Stimulated activated CD4-positive, alpha-beta T cell treated with anti-CD3 and anti-CD28 coated beads, Interleukin-1b, Interleukin-23, amount 100 ng/mL, for 1 hour (primary cell): Measurements from ENCODE around the gene EIF2B5.
"Not testable (repeated sequence)": the region's sequence is repeated elsewhere in the genome, so short reads cannot be mapped to it uniquely, and the experiment has no call there.

ENCODE experiments used
- DNase-seq, 2 donors: peaks; one replicate each; pipeline ENCODE4 v3.0.0-alpha.2; 2020; ENCODE audit warnings: low read depth in 2 of 2

The EIF2B5 gene

DNA sequence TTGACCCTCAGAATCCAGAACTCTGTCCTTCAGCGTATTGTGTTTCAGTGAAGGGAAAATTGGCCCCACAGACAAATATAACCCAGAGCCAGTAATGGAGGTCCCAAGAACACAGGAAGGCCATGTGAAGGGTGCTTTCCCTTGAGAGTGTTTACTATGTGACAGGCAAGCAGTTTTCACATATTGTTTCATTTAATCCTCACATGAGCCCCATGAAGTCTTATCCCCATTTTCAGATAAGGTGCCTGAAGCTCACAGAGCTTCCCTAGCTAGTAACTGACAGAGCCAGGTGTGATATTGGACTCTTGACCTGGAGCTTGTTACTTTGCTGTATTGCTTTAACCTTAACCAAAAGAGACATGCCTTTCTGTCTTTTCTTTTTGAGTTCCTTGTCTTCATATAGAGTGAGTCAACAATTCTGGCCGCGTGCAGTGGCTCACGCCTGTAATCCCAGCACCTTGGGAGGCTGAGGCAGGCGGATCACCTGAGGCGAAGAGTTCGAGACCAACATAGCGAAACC is 10.7 kb downstream of the EIF2B5 start:
- DNase-seq: no peak

DNA sequence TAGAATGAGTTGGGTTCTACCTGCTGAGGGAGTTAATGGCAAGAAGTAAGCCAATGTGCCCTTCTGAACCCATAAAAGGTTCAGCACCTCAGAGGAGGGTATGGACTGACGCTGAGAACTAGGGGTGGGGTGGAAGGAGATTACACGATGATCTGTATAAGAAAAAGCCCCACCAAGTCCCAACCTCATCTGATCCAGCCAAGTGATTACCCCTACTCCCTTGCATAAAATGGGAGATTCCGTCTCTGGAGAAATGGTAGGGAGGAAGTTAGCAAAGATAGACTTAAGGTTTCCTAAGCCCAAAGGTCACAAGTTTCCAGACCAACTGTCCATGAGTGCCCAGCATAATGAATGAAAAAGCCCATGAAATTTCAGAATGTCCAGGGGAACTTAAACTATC is 12.9 kb downstream of the EIF2B5 start:
- no peak for DNase-seq

DNA sequence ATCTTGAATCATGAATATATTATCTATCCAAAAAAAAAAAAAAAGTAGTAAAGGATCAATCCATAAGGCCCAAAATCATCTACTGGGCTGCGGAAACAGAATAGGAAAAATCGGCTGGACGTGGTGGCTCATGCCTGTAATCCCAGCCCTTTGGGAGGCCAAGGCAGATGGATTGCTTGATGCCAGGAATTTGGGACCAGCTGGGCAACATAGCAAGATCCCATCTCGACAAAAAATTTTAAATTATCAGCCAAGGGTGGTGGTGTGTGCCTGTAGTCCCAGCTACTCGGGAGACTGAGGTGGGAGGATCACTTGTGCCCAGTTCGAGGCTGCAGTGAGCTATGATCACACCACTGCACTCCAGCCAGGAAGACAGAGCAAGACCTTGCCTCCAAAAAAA is 14.0 kb downstream of the EIF2B5 start:
- no peak for DNase-seq

DNA sequence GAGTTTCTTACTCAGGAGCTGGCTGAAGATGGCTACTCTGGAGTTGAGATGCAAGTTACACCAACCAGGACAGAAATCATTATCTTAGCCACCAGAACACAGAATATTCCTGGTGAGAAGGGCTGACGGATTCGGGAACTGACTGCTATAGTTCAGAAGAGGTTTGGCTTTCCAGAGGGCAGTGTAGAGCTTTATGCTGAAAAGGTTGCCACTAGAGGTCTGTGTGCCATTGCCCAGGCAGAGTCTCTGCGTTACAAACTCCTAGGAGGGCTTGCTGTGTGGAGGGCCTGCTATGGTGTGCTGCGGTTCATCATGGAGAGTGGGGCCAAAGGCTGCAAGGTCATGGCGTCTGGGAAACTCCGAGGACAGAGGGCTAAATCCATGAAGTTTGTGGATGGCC is 14.6 kb downstream of the EIF2B5 start:
- DNase-seq: not testable (repeated sequence)

DNA sequence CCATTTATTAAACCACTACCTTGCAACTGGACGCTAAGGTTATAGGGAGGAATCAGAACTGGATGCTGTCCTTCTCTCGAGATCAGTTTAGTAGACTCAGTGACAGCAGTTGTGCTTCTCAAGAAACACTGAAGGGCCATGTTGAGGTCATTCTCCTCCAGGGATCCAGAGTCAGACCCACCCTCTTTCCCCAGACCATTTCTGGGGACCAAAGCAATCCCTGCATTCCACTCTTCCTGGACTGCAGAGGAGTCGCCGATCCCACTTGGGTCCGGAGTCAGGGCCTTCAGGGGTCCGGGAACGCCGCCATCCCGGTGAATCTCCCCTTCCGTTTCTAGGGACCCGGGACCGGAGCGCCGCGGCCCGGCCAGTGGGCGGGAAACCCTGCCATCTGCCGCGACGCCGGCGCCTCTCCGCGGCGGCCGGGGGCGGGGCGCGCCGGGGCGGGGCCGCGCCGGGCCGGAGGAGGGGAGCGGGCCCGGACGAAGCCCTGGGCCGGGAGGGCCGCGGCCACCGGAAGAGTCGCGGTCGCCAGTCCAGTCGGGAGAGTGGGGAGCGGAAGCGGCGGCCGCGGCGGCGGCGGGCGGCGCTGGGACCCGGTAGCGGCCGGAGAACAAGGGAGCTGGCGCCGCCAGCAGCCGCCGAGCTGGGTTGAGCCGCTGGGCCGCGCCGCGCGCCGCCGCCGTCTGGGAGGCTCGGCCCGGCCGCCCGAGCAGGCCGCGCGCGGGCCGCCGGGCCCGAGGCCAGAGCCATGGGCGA is 19.9 kb downstream of the EIF2B5 start, which contains the start of gene DVL3:
Gene DVL3, plus strand, starts transcription at position 493 of the 759 bp plus-strand sequence. Its CDS starts 259 bp downstream, at position 752.
- DNase-seq: no peak

DNA sequence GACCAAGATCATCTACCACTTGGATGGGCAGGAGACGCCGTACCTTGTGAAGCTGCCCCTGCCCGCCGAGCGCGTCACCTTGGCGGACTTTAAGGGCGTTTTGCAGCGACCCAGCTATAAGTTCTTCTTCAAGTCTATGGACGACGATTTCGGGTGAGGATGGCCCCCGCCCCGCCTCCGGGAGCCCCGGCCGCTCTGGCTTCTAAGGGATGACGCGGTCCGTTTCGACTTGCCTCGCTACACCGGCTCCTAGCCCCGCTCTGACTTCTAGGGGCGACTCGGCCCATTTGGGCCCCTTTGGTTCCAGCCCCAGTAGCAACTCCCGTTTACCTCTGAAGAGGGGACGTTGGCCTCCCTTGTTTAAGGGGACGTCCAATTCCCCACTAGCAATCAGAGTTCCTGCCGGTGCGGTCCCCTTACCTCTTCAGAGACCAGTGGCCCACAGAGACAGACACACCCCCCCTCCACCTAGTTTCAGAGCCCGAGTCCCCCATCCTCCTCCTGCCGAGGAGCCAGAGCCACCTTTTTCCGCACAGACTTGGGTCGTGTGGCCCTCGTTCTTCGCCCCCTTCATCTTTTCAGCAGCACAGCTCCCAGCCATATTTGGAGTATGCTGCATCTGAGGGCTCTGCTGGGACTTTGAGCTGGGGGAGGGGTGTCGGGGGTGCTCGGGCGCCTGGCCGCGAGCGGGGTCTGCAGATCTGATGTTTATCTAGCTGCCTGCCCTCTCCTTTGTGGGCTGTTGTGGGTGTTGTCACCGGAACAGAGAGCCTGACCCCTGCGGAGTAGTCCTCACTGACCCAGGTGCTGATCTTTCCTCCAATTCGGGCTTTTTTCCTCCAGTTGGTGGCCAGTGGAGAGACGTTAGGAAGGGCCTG is 20.7 kb downstream of the EIF2B5 start:
- DNase-seq: no peak

DNA sequence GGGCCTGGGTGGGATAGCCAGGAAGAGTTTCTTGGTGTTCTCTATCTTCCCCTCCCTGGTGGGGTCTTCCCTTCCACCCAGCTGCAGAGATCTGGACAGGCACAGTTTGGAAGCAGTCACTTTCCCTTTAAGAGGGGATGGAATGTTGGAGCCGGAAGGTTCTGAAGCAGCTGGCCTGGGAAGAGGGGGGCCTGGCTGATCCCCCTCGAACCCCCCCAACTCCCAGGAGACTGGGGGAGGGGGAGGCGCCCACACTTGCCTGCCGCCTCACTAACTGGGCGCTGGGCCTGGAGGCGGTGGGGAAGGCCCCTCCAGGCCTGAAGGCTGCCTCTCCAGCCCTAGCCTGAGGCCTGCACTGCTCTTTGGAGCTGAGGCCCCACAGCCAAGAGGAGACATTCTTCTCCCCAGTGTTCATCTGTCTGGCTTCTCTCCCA is 21.4 kb downstream of the EIF2B5 start:
- no peak for DNase-seq

DNA sequence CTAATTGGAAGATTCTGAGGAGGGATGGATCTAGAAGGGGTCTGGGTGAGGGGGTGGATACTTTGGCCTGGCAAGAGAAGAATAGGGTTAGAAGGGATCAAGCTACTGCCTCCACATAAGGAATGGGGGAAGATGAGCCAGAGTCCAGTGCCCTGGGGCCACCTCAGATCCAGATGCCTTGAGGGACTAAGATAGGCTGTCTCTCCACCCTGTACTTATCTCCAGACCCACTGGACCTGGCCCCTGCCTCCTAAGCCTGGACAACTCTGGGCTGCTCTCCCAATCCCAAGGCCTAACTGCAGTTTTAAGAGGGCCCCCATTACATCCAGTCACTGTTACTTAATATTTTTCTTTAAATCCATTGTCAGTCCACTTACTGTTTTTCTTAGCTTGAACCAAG is 22.0 kb downstream of the EIF2B5 start:
- no peak for DNase-seq

DNA sequence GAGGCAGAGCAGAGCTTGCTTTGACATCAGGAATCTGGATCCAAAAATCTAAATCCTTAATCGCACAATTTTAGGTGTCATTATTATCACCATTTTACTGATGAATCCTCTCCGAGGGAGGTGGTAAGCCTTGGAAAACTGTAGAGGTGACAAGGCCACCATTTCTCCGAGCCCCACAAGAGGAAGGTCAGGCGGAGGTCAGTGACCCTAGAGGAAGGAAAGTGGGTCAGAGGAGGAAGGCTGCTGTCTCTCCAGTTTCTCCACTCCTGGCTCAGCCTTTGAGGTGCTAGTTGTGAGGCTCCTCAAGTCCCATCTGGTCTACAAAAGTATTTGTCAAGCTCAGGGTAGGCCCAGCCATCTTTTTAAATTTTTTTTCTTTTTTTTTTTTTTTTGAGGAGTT is 23.2 kb downstream of the EIF2B5 start:
- no peak for DNase-seq

DNA sequence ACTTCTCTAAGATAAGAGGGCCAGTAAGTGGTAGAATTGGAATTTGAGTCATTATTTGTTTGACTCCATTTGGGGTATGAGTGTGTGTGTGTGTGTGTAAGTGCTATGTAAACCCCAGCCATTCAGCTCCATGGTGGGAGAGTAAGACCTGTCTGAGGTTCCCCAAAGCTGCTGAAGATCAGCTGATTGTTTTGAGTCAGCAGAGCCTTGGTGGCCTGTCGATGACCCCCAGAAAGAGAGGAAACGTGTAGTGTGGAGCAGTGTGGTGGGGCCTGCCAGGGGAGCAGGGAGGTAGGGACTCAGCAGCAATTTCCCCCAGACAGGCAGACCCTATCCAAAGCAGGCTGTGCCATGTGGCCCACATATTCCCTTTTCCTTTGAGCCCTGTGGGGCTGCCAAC is 25.3 kb downstream of the EIF2B5 start:
- DNase-seq: no peak

DNA sequence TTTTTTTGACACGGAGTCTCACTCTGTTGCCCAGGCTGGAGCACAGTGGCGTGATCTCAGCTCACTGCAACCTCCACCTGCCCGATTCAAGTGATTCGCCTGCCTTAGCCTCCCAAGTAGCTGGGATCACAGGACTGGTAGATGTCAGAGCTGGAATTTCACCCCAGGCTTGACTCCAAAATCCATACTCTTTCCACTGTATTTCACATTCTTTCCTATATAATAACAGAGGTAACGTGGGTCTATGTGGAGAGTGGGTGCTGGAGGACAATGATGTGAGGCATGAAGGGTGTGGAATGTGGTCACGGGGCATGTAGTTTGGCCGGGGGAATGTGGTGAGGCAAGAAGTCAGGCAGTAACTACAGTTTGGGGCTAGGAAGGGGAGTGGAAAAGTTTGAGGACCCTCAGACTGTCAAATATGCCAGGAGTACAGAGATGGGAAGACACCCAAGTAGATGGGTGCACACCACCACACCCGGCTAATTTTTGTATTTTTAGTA is 27.5 kb downstream of the EIF2B5 start:
- not testable (repeated sequence) for DNase-seq

DNA sequence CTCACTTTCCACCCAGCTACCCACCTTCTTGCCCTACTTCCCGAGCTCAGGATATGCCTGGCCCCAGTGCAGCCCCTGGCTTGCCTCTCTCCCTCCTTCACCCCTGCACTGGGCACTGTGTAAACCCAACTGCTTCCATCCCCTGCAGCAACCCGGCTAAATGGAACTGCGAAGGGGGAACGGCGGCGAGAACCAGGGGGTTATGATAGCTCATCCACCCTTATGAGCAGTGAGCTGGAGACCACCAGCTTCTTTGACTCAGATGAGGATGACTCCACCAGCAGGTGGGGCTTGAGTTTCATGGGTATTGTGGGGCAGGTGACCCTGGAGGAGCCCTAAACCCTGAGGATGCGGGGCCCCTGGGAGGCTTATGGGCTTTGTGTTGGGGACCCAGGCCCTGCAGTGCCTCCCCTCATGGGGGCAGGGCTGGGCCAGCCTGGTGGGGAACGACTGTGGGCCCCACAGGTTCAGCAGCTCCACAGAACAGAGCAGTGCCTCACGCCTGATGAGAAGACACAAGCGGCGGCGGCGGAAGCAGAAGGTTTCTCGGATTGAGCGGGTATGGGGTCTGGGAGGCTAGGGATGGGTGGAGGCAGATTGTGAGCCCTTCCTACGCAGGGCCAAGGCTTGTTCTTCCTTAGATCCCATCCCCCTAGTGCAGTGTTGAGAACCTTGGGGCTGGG is 29.6 kb downstream of the EIF2B5 start:
- no peak for DNase-seq

DNA sequence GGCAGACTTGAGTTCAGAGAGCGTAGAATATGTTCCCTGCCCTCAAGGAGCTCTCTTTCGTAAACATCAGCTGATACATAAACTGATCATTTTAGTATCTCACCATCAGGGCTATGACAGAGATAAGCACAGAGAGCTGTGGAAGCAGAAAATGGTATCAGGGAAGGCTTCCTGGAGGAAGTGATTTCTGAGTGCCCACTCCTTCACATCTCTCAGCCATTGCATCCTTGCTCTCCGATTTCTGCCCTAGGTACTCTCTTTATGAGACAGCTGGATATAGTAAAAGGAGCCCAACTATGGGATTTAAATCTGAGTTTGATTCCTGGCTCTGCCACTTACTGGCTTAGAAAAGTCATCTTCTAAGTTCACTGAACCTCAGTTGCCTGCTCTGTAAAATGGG is 30.4 kb downstream of the EIF2B5 start:
- DNase-seq: no peak

DNA sequence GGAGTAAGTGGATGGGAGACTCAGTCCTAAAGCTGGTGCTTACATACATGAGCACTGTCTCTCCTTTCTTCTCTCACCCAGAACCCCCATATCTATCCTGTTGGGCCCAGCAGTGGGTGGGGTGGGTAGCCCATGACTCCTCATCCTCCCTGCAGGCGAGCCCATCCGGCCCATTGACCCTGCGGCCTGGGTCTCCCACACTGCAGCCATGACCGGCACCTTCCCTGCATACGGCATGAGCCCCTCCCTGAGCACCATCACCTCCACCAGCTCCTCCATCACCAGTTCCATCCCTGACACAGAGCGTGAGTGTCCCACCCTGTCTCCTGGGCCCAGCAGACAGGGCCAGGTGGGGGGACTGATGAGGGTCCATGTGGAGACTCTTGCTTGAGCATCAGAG is 31.5 kb downstream of the EIF2B5 start:
- DNase-seq: no peak

DNA sequence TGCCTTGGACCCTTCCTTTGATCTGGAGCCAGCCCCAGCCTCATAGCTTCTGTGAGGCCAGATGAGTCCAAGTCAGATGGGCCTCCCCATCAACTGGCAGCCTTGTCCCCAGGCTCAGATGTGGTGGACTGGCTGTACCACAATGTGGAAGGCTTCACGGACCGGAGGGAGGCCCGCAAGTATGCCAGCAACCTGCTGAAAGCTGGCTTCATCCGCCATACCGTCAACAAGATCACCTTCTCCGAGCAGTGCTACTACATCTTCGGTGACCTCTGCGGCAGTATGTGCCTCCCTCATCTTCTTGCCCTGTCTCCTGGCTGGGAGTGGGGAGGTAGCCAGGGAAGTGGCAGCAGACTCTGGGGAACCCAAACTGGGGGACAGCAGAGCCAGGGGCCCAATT is 32.6 kb downstream of the EIF2B5 start:
- no peak for DNase-seq

DNA sequence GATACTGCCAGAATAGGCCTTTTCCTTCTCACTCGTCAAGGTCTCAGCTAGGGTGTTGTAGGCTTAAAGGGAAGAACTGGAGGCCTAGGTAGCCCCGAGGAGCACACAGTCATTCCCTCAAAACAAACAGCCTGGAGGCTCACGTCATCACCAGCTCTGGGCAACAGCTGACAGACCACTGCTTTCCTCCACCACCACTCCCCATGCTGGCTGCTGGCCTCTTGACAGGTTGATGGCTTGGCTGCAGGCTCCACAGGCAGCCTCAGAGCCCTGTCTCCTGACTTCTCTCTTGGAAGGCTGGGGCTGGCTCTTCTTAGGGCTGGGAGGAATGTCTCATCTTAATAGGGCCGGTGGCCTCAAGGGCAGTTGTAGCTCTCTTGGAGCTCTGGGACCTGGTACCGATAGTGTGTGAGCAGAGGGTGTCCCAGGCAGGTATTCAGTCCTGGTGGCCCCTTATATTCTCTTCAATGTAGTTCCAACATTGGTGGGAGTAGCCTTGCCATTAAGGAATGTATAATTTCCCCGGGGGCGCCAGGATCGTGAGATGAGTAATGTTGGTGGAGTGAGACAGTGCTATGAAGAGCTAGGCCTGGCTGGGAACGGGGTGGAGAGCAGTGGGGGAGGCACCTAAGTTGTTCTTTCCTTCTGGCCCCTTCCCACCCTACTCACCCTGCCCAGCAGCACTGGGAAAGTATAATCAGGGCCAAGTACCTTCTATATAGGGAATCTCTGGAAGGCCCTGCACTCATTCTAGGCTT is 33.4 kb downstream of the EIF2B5 start:
- DNase-seq: no peak

DNA sequence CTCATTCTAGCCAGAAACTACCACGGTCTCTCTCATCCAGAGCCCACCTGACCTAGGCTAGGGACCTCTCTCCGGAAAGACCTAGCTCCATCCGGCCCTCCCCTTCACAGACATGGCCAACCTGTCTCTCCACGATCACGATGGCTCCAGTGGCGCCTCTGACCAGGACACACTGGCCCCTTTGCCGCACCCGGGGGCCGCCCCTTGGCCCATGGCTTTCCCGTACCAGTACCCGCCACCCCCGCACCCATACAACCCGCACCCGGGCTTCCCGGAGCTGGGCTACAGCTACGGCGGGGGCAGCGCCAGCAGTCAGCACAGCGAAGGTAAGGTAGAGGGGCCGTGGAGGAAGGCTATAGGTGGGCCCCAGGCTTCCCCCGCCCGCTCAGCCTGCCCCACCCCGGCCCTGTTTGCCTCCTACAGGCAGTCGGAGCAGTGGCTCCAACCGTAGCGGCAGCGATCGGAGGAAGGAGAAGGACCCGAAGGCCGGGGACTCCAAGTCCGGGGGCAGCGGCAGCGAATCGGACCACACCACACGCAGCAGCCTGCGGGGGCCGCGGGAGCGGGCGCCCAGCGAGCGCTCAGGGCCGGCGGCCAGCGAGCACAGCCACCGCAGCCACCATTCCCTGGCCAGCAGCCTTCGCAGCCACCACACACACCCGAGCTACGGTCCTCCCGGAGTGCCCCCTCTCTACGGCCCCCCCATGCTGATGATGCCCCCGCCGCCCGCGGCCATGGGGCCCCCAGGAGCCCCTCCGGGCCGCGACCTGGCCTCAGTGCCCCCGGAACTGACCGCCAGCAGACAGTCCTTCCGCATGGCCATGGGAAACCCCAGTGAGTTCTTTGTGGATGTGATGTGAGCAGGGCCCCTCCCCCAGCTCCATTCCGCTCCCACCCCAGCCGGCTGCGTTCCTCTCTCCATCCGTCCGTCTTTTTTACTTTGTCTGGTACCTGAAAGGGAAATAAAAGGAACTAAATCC is 35.0 kb downstream of the EIF2B5 start:
- no peak for DNase-seq

DNA sequence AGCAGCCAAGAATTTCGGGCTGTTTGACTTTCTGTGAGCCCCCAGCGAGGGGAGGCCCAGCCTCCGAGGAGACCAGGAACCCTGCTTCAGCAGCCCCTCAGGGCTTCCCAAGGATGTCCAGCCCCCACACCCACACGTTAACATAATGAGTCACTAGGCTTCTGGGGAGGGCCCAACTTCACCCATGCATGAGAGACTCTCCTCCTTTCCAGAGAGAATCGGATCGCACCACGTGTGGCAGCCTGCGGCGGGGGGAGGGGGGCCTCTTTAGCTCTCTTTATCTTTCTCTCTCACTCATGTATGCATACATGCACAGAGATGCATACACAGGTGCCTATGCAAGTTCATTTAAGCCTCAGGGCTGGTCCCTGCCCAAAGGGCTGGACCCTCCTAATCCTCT is 36.4 kb downstream of the EIF2B5 start:
- no peak for DNase-seq

DNA sequence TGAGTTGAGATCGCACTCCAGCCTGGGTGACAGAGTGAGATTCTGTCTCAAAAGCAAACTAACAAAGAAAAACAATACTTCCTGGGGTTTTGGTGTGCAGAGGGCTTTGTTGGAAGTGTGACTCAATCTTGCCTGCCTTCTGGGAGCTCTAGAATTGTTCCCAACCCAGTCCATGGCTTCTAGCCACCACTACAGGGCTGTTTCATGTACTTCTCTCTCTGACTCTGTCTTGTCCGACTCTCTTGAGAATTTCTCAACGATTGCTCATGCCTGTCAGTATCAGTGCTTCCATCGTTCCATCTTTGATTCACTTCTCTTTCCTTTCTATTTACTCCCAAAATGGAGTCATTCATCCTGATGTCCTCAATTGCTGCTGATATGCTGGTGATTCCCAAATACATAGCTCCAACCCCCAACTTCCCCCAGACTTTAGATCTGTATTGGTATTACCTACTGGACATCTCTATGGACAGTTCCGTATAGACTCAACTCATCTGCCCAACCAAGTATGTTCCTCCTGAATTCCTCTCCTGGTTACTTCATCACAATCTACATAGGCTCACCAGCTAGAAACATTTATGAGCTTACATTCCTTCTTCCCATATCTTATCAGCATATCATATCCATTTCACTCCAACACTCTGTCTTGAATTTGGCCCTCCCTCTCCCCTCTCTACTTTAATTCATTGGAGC is 37.7 kb downstream of the EIF2B5 start:
- no peak for DNase-seq
